Jurkat, Clone E6-1 (cell line): ENCODE measurements around the gene AGRN.
A peak's percentile ranks its signal among the peaks of the same experiment; 100 is the strongest.
"Not testable (repeated sequence)": the region's sequence is repeated elsewhere in the genome, so short reads cannot be mapped to it uniquely, and the experiment has no call there.

Source experiments
- DNase-seq: peaks from one replicate; pipeline ENCODE4 v3.0.0-alpha.2; 2011; ENCODE audit warnings: low read depth, low spot score
- H3K4me3 ChIP-seq: 2 replicates; pipeline ENCODE4 v1.5.1; 2011; ENCODE audit warnings: mild to moderate bottlenecking, low read length, control low read depth, moderate library complexity

AGRN gene

DNA sequence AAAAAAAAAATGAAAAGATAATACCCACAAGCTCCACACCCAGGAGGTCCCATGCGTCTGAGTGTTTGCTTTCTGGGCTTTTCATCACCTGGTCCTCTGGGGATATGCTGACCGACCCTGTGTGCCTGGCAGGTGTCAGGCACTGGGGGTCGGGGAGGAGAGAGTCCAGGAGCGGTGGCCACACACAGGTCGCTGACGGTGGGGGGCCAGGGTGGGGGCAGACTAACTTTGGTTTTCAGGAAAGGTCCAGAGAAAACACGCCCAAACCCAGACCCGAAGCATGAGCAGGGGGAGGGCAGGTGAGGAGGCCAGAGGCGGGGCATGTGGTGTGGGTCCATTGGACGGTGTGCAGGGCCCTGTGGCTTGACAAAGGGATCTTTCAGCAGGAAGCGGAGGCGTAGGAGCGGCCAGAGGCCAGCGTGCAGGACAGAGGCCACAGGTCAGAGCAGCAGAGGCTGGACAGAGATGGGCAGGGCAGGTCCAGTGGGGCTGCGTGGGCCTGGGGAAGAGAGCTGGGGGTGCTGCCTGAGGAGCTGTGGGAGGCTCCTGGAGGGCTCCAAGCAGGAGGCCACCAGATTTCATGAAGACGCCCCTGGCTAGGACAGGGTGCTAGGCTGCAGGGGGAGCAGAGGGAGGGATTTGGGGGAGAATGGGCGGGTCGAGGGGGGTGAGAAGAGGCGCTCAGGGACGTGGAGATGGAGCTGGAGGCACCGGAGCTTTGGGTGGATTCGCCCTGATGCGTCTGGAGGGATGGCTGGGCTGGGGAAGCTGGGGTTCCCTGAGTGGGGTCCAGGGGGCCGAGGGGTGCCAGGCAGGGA is 38.4 kb downstream of the AGRN start:
- no peak for DNase-seq
- peak overlapping the region; percentile 53 for H3K4me3 ChIP-seq

- no peak for DNase-seq
- H3K4me3 ChIP-seq = peak overlapping the region; percentile 53
Observed at GRCh38 chr1:1058921-1059493, 39.1 kb downstream of the AGRN start.

DNA sequence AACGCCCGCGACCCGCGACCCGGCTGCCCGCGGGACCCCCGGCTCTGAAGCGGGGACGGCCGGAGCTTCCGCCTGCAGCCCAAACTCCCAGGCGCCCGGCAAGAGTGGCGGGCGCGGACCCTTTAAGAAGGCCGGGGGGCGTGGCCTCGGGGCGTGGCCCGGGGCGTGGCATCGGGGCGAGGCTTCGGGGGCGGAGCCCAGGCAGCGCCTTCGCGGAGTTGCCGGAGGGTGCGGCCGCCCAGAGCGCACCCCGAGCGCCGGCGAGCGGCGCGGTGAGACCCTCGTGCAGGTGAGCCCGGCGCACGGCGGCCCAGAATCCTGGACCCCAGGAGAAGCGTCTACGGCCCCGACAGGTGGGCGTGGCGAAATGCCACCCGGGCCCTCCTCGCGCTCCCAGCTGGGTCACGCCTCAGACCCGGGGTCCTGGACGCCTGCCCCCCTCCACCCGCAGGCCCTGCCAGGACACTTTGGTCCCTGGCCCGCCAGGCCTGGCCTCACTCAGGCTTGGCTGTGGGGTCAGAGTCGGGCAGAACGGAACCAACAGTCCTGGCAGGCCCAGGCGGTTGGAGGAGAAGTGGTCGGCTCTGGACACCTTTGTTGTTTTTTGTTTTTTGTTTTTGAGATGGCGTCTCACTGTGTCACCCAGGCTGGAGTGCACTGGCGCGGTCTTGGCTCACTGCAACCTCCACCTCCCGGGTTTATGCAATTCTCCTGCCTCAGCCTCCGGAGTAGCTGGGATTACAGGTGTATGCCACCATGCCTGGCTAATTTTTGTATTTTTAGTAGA is 39.8 kb downstream of the AGRN start:
- H3K4me3 ChIP-seq = peak overlapping the region; percentile 53
- DNase-seq = peak; percentile 59

GRCh38 chr1:1060281-1061000 is 40.5 kb downstream of the AGRN start:
- DNase-seq = no peak
- no peak overlapping the region for H3K4me3 ChIP-seq

DNA sequence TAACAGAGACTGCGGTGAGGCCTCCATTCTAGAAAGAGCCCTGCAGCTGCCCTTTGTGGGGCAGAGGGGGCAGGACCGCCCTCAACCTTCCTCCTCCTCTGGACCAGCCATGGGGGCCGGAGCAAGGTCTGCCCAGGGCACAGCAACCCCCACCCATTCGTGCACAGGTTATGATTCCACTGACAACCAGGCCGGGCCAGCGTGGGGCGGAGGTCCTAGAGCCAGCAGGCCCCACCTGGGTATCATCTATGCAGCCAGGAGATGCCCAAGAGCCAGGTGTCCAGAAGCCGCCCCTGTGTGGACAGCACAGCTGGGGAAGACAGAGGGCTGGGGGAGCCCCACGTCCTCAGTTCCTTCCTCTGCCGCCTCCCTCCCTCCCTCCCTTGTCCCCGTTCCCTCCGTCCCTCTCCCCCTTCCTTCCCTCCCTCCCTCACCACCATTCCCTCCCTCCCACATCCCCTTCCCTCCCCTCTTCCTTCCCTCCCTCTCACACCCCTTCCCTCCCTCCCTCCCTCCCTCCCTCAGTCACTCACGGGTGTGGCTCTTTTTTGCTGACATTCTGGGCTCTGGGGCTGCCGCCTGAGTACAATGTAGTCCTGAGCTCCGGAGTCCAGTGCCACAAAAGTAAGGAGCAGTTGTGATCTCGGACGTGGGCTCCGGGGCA is 41.9 kb downstream of the AGRN start:
- H3K4me3 ChIP-seq = no peak overlapping the region
- no peak for DNase-seq

DNA sequence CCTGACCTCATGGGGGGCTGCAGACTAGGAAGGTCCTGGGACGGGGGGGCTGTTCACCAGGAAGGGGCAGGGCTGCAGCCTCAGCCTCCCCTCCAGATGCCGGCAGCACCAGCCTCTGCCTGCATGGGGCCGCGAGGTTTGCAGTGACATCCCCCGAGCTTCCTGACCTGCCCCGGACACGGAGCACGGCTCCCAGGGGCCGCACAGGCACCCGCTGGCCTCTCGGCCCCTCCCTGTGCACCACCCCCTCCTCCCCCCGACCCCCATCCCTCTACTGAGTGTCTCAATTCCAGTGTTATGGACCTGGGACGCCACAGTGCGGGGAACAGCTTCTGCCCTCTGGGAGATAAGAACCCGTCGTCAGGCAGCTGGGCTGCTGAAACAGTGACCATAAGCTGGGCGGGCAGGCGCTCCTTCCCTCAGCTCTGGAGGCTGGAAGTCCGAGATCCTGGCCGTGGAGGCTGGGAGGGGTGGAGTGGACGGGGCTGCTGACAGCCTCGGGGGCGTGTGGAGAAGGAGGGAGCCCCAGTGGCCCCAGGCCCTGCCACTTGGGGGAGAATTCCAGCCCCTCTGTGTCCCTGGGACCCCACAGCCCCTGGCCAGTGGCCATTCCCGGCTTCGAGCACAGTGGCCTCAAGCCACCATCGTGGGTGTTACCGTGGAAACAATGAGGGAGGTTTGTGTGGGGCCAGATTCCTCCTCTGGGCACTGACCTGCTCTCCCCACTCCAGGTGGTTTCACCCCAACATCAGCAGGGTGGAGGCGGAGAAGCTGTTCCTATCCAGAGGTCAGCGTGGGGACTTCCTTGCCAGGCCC is 42.6 kb downstream of the AGRN start:
- no peak overlapping the region for H3K4me3 ChIP-seq

GRCh38 chr1:1063261-1063944 is 43.5 kb downstream of the AGRN start:
- H3K4me3 ChIP-seq = no peak overlapping the region
- DNase-seq = no peak

More for the DNA sequence above, 42.6 kb downstream of the AGRN start:
- DNase-seq = no peak

DNA sequence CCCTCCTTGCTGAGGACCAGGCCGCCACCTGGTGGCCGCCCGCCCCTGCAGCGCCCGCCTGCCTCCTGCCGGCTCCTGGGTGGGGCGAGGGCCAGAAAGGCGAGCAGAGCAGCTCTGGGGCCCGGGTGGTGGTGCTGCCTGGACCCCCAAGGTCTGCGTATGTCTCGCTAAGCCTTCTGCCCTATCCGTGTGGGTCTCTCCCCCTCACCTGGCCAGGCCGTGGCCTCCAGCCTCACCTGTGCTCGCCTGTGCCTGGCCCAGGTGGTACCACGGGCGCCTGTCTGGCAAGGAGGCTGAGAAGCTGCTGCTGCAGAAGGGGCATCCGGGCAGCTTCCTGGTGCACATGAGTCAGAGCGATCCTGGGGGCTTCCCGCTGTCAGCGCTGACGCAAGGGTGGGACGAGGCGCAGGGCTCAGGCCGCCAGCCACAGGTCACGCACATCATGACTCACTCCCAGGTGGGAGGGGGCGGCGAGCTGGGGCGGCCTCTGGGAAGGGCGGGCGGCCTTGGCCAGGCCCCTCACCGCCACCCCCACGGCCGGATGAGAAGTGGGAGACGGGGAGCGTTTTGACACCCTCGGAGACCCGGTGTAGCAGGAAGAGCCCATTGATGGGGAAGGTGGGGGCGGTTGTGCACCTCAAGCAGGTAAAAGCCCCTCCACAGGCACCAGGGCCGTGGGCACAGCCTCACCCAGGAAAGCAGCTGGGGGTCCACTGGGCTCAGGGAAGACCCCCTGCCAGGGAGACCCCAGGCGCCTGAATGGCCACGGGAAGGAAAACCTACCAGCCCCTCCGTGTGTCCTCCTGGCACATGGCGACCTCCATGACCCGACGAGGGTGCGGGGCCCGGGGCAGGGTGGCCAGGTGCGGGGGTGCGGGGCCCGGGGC is 44.3 kb downstream of the AGRN start:
- no peak overlapping the region for H3K4me3 ChIP-seq
- DNase-seq = no peak

- H3K4me3 ChIP-seq = no peak overlapping the region
- DNase-seq = no peak
Observed at GRCh38 chr1:1065265-1065939, 45.5 kb downstream of the AGRN start.

GRCh38 chr1:1065940-1066304 is 46.0 kb downstream of the AGRN start:
- H3K4me3 ChIP-seq, DNase-seq: not testable (repeated sequence)

- no peak for DNase-seq
- no peak overlapping the region for H3K4me3 ChIP-seq
Observed at GRCh38 chr1:1066403-1067283, 46.7 kb downstream of the AGRN start.

GRCh38 chr1:1067284-1067859 is 47.5 kb downstream of the AGRN start:
- H3K4me3 ChIP-seq = no peak overlapping the region
- DNase-seq = no peak

DNA sequence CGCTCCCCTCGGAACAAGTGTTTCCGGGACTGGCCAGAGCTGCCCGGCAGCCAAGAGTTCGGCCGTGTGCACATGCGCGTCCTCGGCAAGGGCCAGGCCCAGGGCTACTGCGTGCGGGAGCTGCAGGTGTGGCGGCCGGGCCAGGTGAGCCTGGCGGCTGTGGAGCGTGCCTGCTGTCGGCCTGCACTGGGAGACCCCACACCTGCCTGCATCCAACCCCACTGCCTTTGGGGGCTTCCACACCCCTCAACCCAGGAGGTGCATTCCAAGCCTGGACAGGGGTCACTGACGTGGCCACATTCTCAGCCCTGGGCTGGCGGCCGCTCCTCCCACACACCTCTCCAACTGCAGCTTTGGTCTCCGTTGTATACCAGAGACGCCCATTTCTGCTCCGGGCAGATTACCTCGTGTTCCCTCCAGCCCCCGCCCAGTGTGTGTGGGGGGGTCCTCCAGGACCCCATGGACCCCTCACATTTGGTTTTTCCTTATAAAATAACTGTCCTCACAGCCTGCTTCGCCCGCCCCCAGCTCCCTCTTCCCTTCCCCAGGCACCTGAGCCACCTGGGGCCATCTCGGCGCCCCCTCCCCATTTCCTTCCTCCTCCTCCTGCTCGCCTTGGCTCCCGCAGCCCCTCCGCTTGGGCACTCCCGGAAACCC is 48.1 kb downstream of the AGRN start:
- DNase-seq = no peak
- peak overlapping the region; percentile 16; the same call in 1 of the 2 replicates for H3K4me3 ChIP-seq

DNA sequence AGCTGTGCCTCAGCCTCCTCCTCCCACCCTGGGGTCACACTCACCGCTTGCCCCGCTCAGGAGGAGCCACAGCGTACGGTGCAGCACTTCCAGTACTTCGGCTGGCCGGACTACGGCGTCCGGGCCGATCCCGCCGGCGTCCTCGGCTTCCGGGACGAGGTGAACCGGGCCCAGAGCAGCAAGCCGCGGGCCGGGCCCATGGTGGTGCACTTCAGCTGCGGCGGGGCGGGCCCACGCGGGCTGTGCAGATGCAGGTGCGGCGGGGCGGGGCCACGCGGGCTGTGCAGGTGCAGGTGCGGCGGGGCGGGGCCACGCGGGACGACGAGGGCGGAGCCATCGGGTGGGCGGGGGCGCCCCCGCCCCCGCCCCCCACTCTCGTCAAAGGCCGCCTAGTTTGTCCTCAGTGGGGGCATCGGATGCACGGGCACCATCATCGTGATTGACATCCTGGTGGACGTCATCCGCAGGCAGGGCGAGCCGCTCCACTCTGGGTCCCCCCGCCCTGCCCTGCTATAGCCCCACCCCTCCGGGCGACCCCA is 48.7 kb downstream of the AGRN start:
- DNase-seq = no peak
- peak overlapping the region; percentile 69 for H3K4me3 ChIP-seq
